Keratinocyte (primary cell): ENCODE measurements around the gene SPEM2. TPM values are rescaled to one million over a fixed set of nuclear protein-coding genes. Genes with fewer than 3 reads are reported as not detected.

ENCODE experiments used
- DNase-seq: peaks from one replicate; pipeline ENCODE4 v3.0.0-alpha.2; 2011; ENCODE audit warnings: low read depth, missing footprints, low spot score
- FAIRE-seq: peaks from 2 replicates; lab custom pipeline; 2011; peaks lifted over from hg19 to GRCh38; lab: Jason Lieb, UNC
- H2AFZ ChIP-seq: 2 replicates; pipeline ENCODE4 v1.6.0; 2012; ENCODE audit warnings: low read length, control low read depth, inconsistent platforms; ENCODE audit not compliant: control insufficient read depth
- H3K27ac ChIP-seq: 2 replicates; pipeline ENCODE4 v1.5.1; 2011; ENCODE audit warnings: low read length; ENCODE audit not compliant: control insufficient read depth, insufficient read depth
- H3K27me3 ChIP-seq: 3 replicates; pipeline ENCODE4 v1.6.0; 2011; ENCODE audit warnings: low read length; ENCODE audit not compliant: control insufficient read depth, insufficient read depth; ENCODE audit errors: extremely low read depth
- H3K36me3 ChIP-seq, 2 experiments: 2 replicates in 1 of 2; 3 replicates in 1 of 2; pipeline ENCODE4 v1.5.1; 2011; ENCODE audit warnings: low read length in 2 of 2, mild to moderate bottlenecking in 1 of 2; ENCODE audit not compliant: control insufficient read depth in 2 of 2, insufficient read depth in 2 of 2; ENCODE audit errors: extremely low read depth in 1 of 2
- H3K4me1 ChIP-seq: 3 replicates; pipeline ENCODE4 v1.5.1; 2011; ENCODE audit warnings: low read length; ENCODE audit not compliant: control insufficient read depth, insufficient read depth; ENCODE audit errors: extremely low read depth
- H3K4me2 ChIP-seq: 3 replicates; pipeline ENCODE4 v1.6.0; 2011; ENCODE audit warnings: low read depth, low read length; ENCODE audit not compliant: control insufficient read depth, insufficient read depth; ENCODE audit errors: extremely low read depth
- H3K4me3 ChIP-seq, 3 experiments: fragments of 200-600 bp in 1 of 3; sonication (generic) in 1 of 3; 2 replicates in 2 of 3; 3 replicates in 1 of 3; pipeline ENCODE4 v1.5.1; 2011 to 2016; ENCODE audit warnings: low read length in 3 of 3, mild to moderate bottlenecking in 3 of 3, control low read depth in 2 of 3, inconsistent platforms in 1 of 3, low read depth in 1 of 3, mixed read lengths in 1 of 3, mixed run types in 1 of 3, moderate library complexity in 1 of 3; ENCODE audit not compliant: control insufficient read depth in 2 of 3, insufficient read depth in 2 of 3; ENCODE audit errors: extremely low read depth in 1 of 3
- H3K79me2 ChIP-seq: 2 replicates; pipeline ENCODE4 v1.6.0; 2012; ENCODE audit warnings: low read length; ENCODE audit not compliant: control insufficient read depth, insufficient read depth
- H3K9ac ChIP-seq: 3 replicates; pipeline ENCODE4 v1.6.0; 2011; ENCODE audit warnings: low read length; ENCODE audit not compliant: control insufficient read depth, insufficient read depth; ENCODE audit errors: extremely low read depth
- H3K9me1 ChIP-seq: 3 replicates; pipeline ENCODE4 v1.6.0; 2011; ENCODE audit warnings: low read length; ENCODE audit not compliant: control insufficient read depth, insufficient read depth; ENCODE audit errors: extremely low read depth
- H3K9me3 ChIP-seq: 2 replicates; pipeline ENCODE4 v1.5.1; 2012; ENCODE audit warnings: low read depth, low read length; ENCODE audit not compliant: control insufficient read depth
- H4K20me1 ChIP-seq: 3 replicates; pipeline ENCODE4 v1.6.0; 2011; ENCODE audit warnings: low read length; ENCODE audit not compliant: control insufficient read depth, insufficient read depth; ENCODE audit errors: extremely low read depth
- EZH2 ChIP-seq: IDR thresholded peaks from one replicate; pipeline ENCODE4 v1.6.1; 2012; ENCODE audit warnings: inconsistent platforms, mild to moderate bottlenecking, low read length, moderate library complexity
- dilution Hi-C: fragments of 300-500 bp; cut with MboI; formaldehyde crosslinking; loops from one replicate; pipeline ENCODE4 v1.7.0; 2020; ENCODE audit warnings: low sequenced_read_pairs; ENCODE audit not compliant: extremely low pct_ligation_motif_present
- polyA plus RNA-seq, 5 experiments: library from polyadenylated mRNA; depleted of rRNA in 3 of 5; stranded (reverse) in 3 of 5; stranded (forward) in 1 of 5; unstranded in 1 of 5; fragments of >200 nt; gene quantifications; 1 replicate in 1 of 5; 2 replicates in 3 of 5; 3 replicates in 1 of 5; pipeline versions ENCODE4 v1.2.1 to v1.2.3, GENCODE V29; 2011 to 2012; ENCODE audit warnings: missing spikeins in 2 of 5, low read depth in 1 of 5, low replicate concordance in 1 of 5
- TF ChIP-seq, protein P1 (sequence below), 3 experiments: IDR thresholded peaks in 1 of 3; conservative IDR thresholded peaks in 1 of 3; optimal IDR thresholded peaks in 1 of 3; 2 replicates in 2 of 3; 3 replicates in 1 of 3; pipeline versions ENCODE3 to v1.5.1; 2011; ENCODE audit warnings: low read length in 3 of 3, mild to moderate bottlenecking in 3 of 3, moderate library complexity in 2 of 3, control low read depth in 1 of 3, inconsistent platforms in 1 of 3; ENCODE audit not compliant: insufficient read depth in 2 of 3; ENCODE audit errors: extremely low read depth in 1 of 3

SPEM2 gene
- polyA plus RNA-seq, 1 donor (not counting 4 experiments of a cell fraction or from before 2014, with no cell fraction given): not detected

DNA sequence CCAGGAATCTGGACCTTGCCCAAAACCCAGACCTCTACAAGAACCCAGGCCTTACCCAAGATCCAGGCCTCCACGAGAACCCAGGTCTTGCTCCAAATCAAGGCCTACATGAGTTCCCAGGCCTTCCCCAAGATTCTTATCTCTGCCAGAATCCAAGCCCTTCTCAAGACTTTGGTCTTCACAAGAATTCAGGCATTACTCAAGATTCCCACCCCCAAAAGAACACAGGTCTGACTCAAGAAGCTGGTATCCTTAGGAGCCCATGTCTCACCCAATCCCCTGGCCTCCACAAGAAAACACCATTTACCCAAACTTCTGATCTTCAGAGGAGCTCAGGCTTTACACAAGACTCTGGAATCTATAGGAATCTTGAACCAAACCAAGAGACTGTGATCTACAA, 5.8 kb downstream of the SPEM2 start:
- H3K4me3 ChIP-seq: no peak overlapping the region
- H4K20me1 ChIP-seq: no peaks in the 10 kb centered on the region
- dilution Hi-C loops: no loop called here
- no peak for DNase-seq
- no peaks in the 10 kb centered on the region for H3K9me3 ChIP-seq
- FAIRE-seq: no peak
- TF ChIP-seq, protein P1, sequence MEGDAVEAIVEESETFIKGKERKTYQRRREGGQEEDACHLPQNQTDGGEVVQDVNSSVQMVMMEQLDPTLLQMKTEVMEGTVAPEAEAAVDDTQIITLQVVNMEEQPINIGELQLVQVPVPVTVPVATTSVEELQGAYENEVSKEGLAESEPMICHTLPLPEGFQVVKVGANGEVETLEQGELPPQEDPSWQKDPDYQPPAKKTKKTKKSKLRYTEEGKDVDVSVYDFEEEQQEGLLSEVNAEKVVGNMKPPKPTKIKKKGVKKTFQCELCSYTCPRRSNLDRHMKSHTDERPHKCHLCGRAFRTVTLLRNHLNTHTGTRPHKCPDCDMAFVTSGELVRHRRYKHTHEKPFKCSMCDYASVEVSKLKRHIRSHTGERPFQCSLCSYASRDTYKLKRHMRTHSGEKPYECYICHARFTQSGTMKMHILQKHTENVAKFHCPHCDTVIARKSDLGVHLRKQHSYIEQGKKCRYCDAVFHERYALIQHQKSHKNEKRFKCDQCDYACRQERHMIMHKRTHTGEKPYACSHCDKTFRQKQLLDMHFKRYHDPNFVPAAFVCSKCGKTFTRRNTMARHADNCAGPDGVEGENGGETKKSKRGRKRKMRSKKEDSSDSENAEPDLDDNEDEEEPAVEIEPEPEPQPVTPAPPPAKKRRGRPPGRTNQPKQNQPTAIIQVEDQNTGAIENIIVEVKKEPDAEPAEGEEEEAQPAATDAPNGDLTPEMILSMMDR (optimal IDR thresholded peaks at IDR 0.05 in 1 of 3, IDR thresholded peaks at IDR 0.05 in 1 of 3, conservative IDR thresholded peaks at IDR 0.05 in 1 of 3; ENCODE audit: extremely low read depth in 1 of 3, insufficient read depth in 2 of 3, low read length in 3 of 3): no peak
- TF ChIP-seq EZH2: no peak
- H3K9me1 ChIP-seq: no peaks in the 10 kb centered on the region
- no peak overlapping the region for H3K4me2 ChIP-seq
- H2AFZ ChIP-seq: no peak overlapping the region
- peaks cover 8% of the 10 kb centered on the region for H3K4me1 ChIP-seq
- no peak overlapping the region for H3K27ac ChIP-seq
- peaks cover 1% of the 10 kb centered on the region for H3K79me2 ChIP-seq
- no peak overlapping the region for H3K9ac ChIP-seq
- H3K27me3 ChIP-seq: no peaks in the 10 kb centered on the region
- no peaks in the 10 kb centered on the region for H3K36me3 ChIP-seq

DNA sequence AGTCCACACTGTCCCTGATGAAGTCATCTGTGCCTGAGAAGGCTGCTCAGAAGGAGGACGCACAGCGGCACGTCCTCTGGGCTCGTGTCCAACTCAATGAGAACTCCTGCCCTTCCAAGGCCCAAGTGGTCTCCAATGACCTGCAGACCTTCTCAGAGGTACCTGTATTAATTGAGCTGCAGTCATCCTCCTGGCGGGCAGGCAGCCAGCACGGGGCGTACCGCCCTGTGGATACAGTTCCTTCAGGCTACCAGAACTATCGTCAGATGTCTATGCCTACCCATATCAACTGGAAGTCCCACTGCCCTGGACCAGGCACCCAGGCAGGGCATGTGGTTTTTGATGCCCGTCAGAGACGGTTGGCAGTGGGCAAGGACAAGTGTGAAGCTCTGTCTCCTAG, 6.9 kb downstream of the SPEM2 start:
- no peak for FAIRE-seq
- Histone ChIP-seq H3K4me3 (no peak overlapping the region), H3K79me2 (peaks cover 6% of the 10 kb centered on the region), H3K4me2 (no peak overlapping the region), H2AFZ (no peak overlapping the region), H3K27me3 (no peaks in the 10 kb centered on the region), H3K36me3 (no peaks in the 10 kb centered on the region), H3K9me1 (no peaks in the 10 kb centered on the region), H4K20me1 (no peaks in the 10 kb centered on the region), H3K4me1 (peaks cover 13% of the 10 kb centered on the region), H3K9me3 (no peaks in the 10 kb centered on the region), H3K27ac (no peak overlapping the region), H3K9ac (no peak overlapping the region)
- DNase-seq: no peak
- TF ChIP-seq EZH2: no peak
- TF ChIP-seq, protein P1 (optimal IDR thresholded peaks at IDR 0.05 in 1 of 3, IDR thresholded peaks at IDR 0.05 in 1 of 3, conservative IDR thresholded peaks at IDR 0.05 in 1 of 3; ENCODE audit: extremely low read depth in 1 of 3, insufficient read depth in 2 of 3, low read length in 3 of 3): no peak
- dilution Hi-C loops: no loop called here
